Gastrocnemius medialis (tissue), 4 donors: ENCODE measurements around the gene PRSS38.

Experiments
- CTCF ChIP-seq, 5 experiments: fragments of 450-650 bp in 3 of 5; fragments of 200-600 bp in 2 of 5; sonication (generic) in 2 of 5; IDR thresholded peaks in 4 of 5; conservative IDR thresholded peaks in 1 of 5; 1 replicate in 4 of 5; 2 replicates in 1 of 5; pipeline ENCODE4 v1.5.1; 2016 to 2019; ENCODE audit warnings: antibody characterized with exemption in 5 of 5, mild to moderate bottlenecking in 3 of 5, moderate library complexity in 3 of 5
- POLR2A ChIP-seq, 2 donors: fragments of 450-650 bp; IDR thresholded peaks; one replicate each; pipeline ENCODE4 v1.6.1; 2017; ENCODE audit warnings: antibody characterized with exemption in 2 of 2, mild to moderate bottlenecking in 2 of 2, moderate library complexity in 2 of 2

GRCh38 chr1:227856147-227856858 is 40.8 kb downstream of the PRSS38 start:
- TF ChIP-seq CTCF (IDR thresholded peaks at IDR 0.05 in 4 of 5, conservative IDR thresholded peaks at IDR 0.05 in 1 of 5) = no peak
- TF ChIP-seq POLR2A (IDR thresholded peaks at IDR 0.05) = no peak
